Measurements from ENCODE around the gene EFHC2.

- TF ChIP-seq POLR2A (IDR thresholded peaks at IDR 0.05) (no peak), CTCF (IDR thresholded peaks at IDR 0.05) (no peak)
Measured at GRCh38 chrX:44352758-44353157, 9.3 kb upstream of the EFHC2 start.
